EL (cell line): ENCODE results near the gene GSN.
A peak's percentile ranks its signal among the peaks of the same experiment; 100 is the strongest.

ENCODE experiments used
- DNase-seq: peaks from one replicate; pipeline ENCODE4 v3.0.0-alpha.2; 2016

Gene GSN

GRCh38 chr9:121305269-121305994 lies 37.5 kb downstream of the GSN start:
- DNase-seq, result no peak

DNA sequence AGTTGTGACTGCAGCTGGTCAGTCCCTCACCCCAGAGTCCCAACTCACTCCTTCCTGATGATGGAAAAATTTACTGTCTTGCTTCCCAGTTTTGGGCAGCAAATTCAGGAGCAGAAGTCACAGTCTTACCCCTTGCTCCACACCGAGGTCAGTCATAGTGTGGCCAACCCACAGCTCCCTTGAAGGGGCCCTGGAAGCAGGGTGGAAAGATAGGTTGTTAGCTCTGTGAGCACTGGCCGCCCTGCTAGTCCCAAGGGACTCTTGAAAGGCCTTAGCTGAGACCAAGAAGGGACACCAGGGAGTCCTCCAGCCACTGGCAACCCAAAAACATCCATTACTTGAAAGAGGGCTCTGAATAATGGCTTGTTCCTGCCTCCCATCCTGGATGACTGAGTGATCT lies 40.0 kb downstream of the GSN start:
- DNase-seq, result no peak

DNA sequence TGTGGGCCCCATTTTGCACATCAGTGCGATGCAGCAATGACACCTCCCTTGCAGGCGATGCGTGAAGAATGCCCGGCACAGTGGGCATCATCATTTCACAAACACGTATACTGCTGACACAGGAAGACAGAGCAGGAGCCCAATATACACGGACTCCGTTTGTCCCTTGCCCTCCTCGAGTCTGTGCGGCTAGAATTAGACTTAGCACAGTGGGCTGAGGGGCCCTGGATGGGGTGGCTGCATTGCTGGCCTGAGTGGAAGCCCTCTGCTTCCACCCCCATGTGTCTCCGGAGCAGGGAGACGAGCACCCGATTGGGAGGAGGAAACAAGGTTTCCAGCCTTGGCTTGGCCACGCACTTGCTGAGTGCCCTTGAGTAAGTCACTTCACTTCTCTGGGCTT lies 40.8 kb downstream of the GSN start:
- no peak for DNase-seq

DNA sequence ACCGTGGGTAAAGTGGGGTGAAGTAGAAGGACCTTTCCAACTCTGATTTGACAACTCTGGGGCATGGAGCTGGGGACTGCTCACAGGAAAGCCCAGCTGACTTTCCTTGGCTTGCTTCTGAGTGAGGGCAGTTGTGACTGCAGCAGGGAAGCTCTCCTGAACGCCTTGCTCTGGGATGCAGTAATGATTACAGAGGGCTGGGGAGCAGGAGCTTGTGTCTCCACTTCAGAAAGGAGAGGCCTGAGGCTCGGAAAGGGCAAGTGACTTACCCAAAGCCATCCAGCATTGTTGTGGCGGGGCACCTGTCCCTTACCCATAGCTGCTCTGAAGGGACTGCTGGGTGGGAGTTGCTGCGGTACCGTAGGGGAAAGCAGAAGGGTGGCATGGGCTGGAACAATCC lies 41.2 kb downstream of the GSN start:
- no peak for DNase-seq

- DNase-seq, result no peak
These were observed 42.0 kb downstream of the GSN start for GRCh38 chr9:121309833-121310425.

- no peak for DNase-seq
These were observed 42.6 kb downstream of the GSN start for GRCh38 chr9:121310571-121310970.

DNA sequence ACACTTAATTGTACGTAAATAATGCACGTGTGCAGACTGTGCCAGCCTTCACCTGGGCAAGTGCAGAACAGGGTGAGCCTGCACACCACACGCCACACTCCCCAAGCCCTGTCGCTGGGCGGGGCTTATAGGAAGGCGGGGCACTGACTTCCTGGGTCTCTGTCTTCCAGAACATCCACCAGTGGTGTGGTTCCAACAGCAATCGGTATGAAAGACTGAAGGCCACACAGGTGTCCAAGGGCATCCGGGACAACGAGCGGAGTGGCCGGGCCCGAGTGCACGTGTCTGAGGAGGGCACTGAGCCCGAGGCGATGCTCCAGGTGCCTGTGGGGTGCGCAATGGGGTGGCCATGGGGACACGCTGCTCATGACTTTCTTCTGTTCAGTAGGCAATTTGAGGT lies 44.2 kb downstream of the GSN start:
- DNase-seq, result no peak

GRCh38 chr9:121313458-121314152 lies 45.6 kb downstream of the GSN start:
- no peak for DNase-seq

GRCh38 chr9:121316378-121316777 lies 48.4 kb downstream of the GSN start:
- no peak for DNase-seq

DNA sequence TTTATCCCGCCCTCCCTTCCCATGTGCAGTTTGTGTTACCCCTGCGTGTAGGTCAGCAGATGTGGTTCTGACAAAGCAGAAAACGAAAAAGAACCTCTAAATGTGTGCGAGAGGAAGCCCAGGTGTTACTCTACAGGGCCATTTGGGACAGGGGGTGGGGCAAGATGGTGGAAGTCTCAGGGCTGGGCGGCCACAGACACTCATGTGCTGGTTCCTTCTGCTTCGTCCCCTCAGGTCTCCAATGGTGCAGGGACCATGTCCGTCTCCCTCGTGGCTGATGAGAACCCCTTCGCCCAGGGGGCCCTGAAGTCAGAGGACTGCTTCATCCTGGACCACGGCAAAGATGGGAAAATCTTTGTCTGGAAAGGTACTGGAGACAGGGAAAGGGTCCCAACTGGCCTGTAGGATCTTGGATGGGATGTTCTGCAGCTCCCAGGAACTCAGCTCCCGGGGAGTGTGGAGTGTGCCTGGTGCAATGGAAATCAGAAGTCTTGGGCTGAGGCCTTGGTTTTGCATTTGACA lies 49.0 kb downstream of the GSN start:
- DNase-seq, result no peak

GRCh38 chr9:121317737-121318630 lies 50.0 kb downstream of the GSN start:
- no peak for DNase-seq

GRCh38 chr9:121318631-121319382 lies 50.8 kb downstream of the GSN start:
- DNase-seq, result no peak

DNA sequence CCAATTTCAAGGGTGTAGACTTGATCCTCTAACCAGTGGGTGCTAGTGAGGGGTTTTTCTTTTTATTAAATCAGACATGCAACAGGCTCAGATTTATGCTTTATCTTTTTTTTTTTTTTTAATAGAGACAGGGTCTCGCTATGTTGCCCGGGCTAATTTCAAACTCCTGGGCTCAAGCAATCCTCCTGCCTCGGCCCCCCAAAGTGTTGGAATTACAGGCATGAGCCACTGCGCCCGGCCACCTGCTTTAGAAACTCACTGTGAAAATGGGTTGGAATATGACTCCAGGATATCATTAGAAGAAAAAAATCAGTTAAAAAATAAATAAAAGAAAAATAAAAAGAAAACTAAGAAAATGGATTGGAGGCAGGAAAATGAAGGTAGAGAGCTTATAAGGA lies 51.4 kb downstream of the GSN start:
- no peak for DNase-seq

DNA sequence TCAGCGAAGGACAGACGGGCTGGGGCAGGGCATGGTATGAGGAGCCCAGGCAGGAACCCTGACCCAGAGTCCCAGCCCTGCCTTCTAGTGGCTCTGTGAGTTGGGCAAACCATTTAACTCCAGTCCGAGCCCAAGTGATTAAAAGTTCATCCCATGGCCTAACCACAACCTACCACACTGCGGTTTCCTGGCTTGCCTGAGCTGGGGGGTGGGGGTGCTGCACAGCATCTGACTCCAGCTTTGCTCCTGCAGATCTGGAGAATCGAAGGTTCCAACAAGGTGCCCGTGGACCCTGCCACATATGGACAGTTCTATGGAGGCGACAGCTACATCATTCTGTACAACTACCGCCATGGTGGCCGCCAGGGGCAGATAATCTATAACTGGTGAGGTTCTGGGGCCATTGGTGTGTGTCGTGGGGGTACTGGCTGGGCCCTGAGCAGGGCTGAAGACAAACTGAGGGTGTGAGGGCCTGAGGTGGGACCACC lies 53.1 kb downstream of the GSN start:
- peak; percentile 53 for DNase-seq

- peak; percentile 94 for DNase-seq
These were observed 54.2 kb downstream of the GSN start for GRCh38 chr9:121322037-121322736.

GRCh38 chr9:121322737-121323448 lies 54.9 kb downstream of the GSN start:
- DNase-seq, result no peak

DNA sequence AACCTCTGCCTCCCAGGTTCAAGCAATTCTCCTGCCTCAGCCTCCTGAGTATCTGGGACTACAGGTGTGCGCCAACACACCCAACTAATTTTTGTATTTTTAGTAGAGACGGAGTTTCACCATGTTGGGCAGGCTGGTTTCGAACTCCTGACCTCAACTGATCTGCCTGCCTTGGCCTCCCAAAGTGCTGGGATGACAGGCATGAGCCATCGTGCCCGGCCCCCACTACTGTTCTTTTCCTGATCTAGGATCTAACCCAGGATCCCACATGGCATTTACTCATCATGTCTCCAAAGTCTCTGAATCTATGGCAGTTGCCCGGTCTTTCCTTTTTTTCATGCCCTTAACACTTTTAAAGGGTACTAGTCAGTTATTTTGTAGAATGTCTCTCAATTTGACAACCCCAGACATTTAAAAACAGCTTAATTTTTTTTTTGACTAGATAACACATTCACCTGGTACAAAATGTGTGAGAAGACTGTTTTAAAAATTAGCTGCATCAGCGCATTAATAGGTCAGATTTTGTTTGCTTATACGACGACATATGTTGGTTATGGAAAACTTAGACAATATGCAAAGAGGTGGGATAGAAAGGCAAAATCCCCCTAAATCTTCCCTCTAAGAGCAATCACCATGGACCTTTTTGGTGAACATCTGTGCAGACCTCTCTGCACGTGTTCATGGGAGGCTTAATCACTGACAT lies 55.6 kb downstream of the GSN start:
- DNase-seq, result no peak

GRCh38 chr9:121324316-121324715 lies 56.4 kb downstream of the GSN start:
- no peak for DNase-seq

- no peak for DNase-seq
These were observed 56.8 kb downstream of the GSN start for GRCh38 chr9:121324755-121325154.

GRCh38 chr9:121325387-121325786 lies 57.4 kb downstream of the GSN start:
- DNase-seq, result no peak
